Endothelial cell of umbilical vein (primary cell): ENCODE data around the gene CCDC195. TPM values are rescaled to one million over a fixed set of nuclear protein-coding genes. Genes with fewer than 3 reads are reported as not detected.

Experiments used
- BruUV-seq: library from RNA; stranded (reverse); fragments of 400-500 nt; replicated peaks from 2 replicates; lab custom pipeline; 2021; lab: Mats Ljungman, UMichigan
- CTCF ChIA-PET: fragments of 300-600, 350-600 bp; sonication (Branson Sonifier 250); formaldehyde crosslinking; loops from one replicate; lab custom pipeline; 2021; ENCODE audit warnings: antibody characterized with exemption, inconsistent platforms; lab: Charles Lee
- POLR2A ChIA-PET: fragments of 300-600, 350-600 bp; sonication (Branson Sonifier 250); formaldehyde crosslinking; loops from one replicate; lab custom pipeline; 2021; ENCODE audit warnings: antibody characterized with exemption, inconsistent platforms; lab: Charles Lee
- DNase-seq: peaks from one replicate; pipeline ENCODE4 v3.0.0-alpha.2; 2011; ENCODE audit warnings: low read depth, low spot score
- FAIRE-seq: peaks from 2 replicates; lab custom pipeline; 2011; peaks lifted over from hg19 to GRCh38; lab: Jason Lieb, UNC
- H2AFZ ChIP-seq: 2 replicates; pipeline ENCODE4 v1.6.0; 2012; ENCODE audit warnings: low read depth, low read length, control low read depth, inconsistent platforms
- H3K27ac ChIP-seq: 2 replicates; pipeline ENCODE4 v1.5.1; 2011; ENCODE audit warnings: low read depth, mild to moderate bottlenecking, control low read depth, low read length, moderate library complexity; ENCODE audit not compliant: insufficient read depth
- H3K27me3 ChIP-seq, 2 experiments: 2 replicates each; pipeline versions ENCODE4 v1.6.0 to v1.6.1; 2011; ENCODE audit warnings: low read length in 2 of 2, mixed read lengths in 1 of 2; ENCODE audit not compliant: control insufficient read depth in 2 of 2, insufficient read depth in 2 of 2
- H3K36me3 ChIP-seq, 2 experiments: 2 replicates in 1 of 2; 3 replicates in 1 of 2; pipeline ENCODE4 v1.5.1; 2011; ENCODE audit warnings: low read length in 2 of 2, mild to moderate bottlenecking in 1 of 2, moderate library complexity in 1 of 2; ENCODE audit not compliant: control insufficient read depth in 2 of 2, insufficient read depth in 2 of 2; ENCODE audit errors: extremely low read depth in 1 of 2
- H3K4me1 ChIP-seq: 3 replicates; pipeline ENCODE4 v1.5.1; 2011; ENCODE audit warnings: mild to moderate bottlenecking, low read length; ENCODE audit not compliant: control insufficient read depth, insufficient read depth; ENCODE audit errors: extremely low read depth
- H3K4me2 ChIP-seq: 2 replicates; pipeline ENCODE4 v1.6.1; 2011; ENCODE audit warnings: low read length, control low read depth, mixed read lengths; ENCODE audit not compliant: insufficient read depth
- H3K4me3 ChIP-seq, 3 experiments: fragments of 200-600 bp in 1 of 3; sonication (generic), shearing (Covaris generic) in 1 of 3; replicated peaks in 1 of 3; 2 replicates each; pipeline ENCODE4 v1.5.1; 2011 to 2016; ENCODE audit warnings: control low read depth in 3 of 3, low read length in 3 of 3, mild to moderate bottlenecking in 2 of 3, inconsistent platforms in 1 of 3, low read depth in 1 of 3, moderate library complexity in 1 of 3; ENCODE audit not compliant: insufficient read depth in 1 of 3
- H3K79me2 ChIP-seq: 2 replicates; pipeline ENCODE4 v1.6.0; 2012; ENCODE audit warnings: low read length, inconsistent platforms; ENCODE audit not compliant: control insufficient read depth, insufficient read depth
- H3K9ac ChIP-seq: replicated peaks from 2 replicates; pipeline ENCODE3; 2011; ENCODE audit warnings: low read length, control low read depth; ENCODE audit not compliant: insufficient read depth; ENCODE audit errors: extremely low read depth
- H3K9me1 ChIP-seq: replicated peaks from 3 replicates; pipeline ENCODE4 v1.6.0; 2011; ENCODE audit warnings: mild to moderate bottlenecking, low read length; ENCODE audit not compliant: control insufficient read depth, insufficient read depth; ENCODE audit errors: extremely low read depth
- H3K9me3 ChIP-seq: replicated peaks from 2 replicates; pipeline ENCODE4 v1.5.1; 2012; ENCODE audit warnings: low read length, inconsistent platforms; ENCODE audit not compliant: control insufficient read depth, insufficient read depth
- H4K20me1 ChIP-seq: replicated peaks from 2 replicates; pipeline ENCODE3; 2011; ENCODE audit warnings: mild to moderate bottlenecking, low read length; ENCODE audit not compliant: control insufficient read depth, insufficient read depth; ENCODE audit errors: extremely low read depth
- CTCF ChIP-seq, 2 donors: IDR thresholded peaks; 1 replicate in 1 of 2; 2 replicates in 1 of 2; pipeline ENCODE4 v1.5.1; 2011; ENCODE audit warnings: low read length in 2 of 2, mild to moderate bottlenecking in 2 of 2, moderate library complexity in 2 of 2, control low read depth in 1 of 2, inconsistent platforms in 1 of 2, low read depth in 1 of 2; ENCODE audit not compliant: insufficient read depth in 1 of 2; ENCODE audit errors: extremely low read depth in 1 of 2
- EZH2 ChIP-seq: IDR thresholded peaks from 2 replicates; pipeline ENCODE4 v1.6.1; 2012; ENCODE audit warnings: borderline replicate concordance, low read depth, mild to moderate bottlenecking, moderate library complexity, low read length, inconsistent platforms; ENCODE audit not compliant: severe bottlenecking
- FOS ChIP-seq: IDR thresholded peaks from 2 replicates; pipeline ENCODE4 v1.6.1; 2011; ENCODE audit warnings: mild to moderate bottlenecking, low read length, moderate library complexity, borderline replicate concordance; ENCODE audit not compliant: insufficient read depth
- GATA2 ChIP-seq: IDR thresholded peaks from 2 replicates; pipeline ENCODE4 v1.7.0; 2011; ENCODE audit warnings: low read depth, mild to moderate bottlenecking, moderate library complexity, mixed read lengths, low read length; ENCODE audit not compliant: insufficient read length, insufficient read depth
- JUN ChIP-seq: IDR thresholded peaks from 2 replicates; pipeline ENCODE4 v1.6.1; 2011; ENCODE audit warnings: borderline replicate concordance, low read depth; ENCODE audit not compliant: insufficient read length, insufficient read depth
- MAX ChIP-seq: IDR thresholded peaks from 2 replicates; pipeline ENCODE4 v1.6.1; 2011; ENCODE audit not compliant: insufficient read depth, insufficient read length
- MYC ChIP-seq: IDR thresholded peaks from one replicate; pipeline ENCODE4 v1.6.1; 2011; ENCODE audit warnings: mild to moderate bottlenecking, low read depth, low read length
- POLR2A ChIP-seq: IDR thresholded peaks from 2 replicates; pipeline ENCODE4 v1.6.1; 2012; ENCODE audit warnings: low read depth, mild to moderate bottlenecking, control low read depth, low read length
- POLR2AphosphoS5 ChIP-seq: IDR thresholded peaks from 2 replicates; pipeline ENCODE4 v1.6.1; 2012; ENCODE audit warnings: low read depth, mild to moderate bottlenecking, control low read depth, low read length, moderate library complexity; ENCODE audit not compliant: insufficient read depth
- dilution Hi-C: fragments of 300-500 bp; cut with MboI; formaldehyde crosslinking; loops from one replicate; pipeline ENCODE4 v1.15.0; 2019; ENCODE audit warnings: low sequenced_read_pairs; ENCODE audit not compliant: extremely low pct_ligation_motif_present
- intact Hi-C: fragments of 100-400 bp; cut with micrococcal nuclease; formaldehyde crosslinking; loops from one replicate; pipeline ENCODE4 v1.10.0; 2022
- polyA plus RNA-seq, 4 experiments: library from polyadenylated mRNA; depleted of rRNA in 3 of 4; stranded (reverse) in 3 of 4; unstranded in 1 of 4; fragments of >200 nt; gene quantifications; 2 replicates each; pipeline versions ENCODE4 v1.2.1 to v1.2.3, GENCODE V29; 2011 to 2012; ENCODE audit warnings: missing spikeins in 1 of 4
- total RNA-seq: library from RNA; stranded (reverse); gene quantifications from 2 replicates; pipeline ENCODE4 v1.2.3, GENCODE V29; 2021

CCDC195 gene
- total and polyA plus RNA-seq, 2 donors (not counting 3 experiments of a cell fraction or from before 2014, with no cell fraction given) = not detected

- FAIRE-seq = no peak
- no peaks in the 10 kb centered on the region for H3K9me1 ChIP-seq
- H3K27me3 ChIP-seq = no peaks in the 10 kb centered on the region
- no peak for DNase-seq
- no peaks in the 10 kb centered on the region for H3K4me1 ChIP-seq
- CTCF ChIA-PET = no interaction called here
- H3K9ac ChIP-seq = no peak overlapping the region
- H3K4me2 ChIP-seq = no peak overlapping the region
- dilution Hi-C loops (no loop called here), intact Hi-C loops (no loop called here)
- TF ChIP-seq JUN (no peak), FOS (no peak), MAX (no peak), CTCF (IDR thresholded peaks at IDR 0.05; ENCODE audit: extremely low read depth in 1 of 2, insufficient read depth in 1 of 2, low read depth in 1 of 2, low read length in 2 of 2) (no peak), EZH2 (no peak), GATA2 (no peak), POLR2AphosphoS5 (no peak), POLR2A (no peak), MYC (no peak)
- no peak overlapping the region for H3K4me3 ChIP-seq
- no peak overlapping the region for H3K27ac ChIP-seq
- H3K9me3 ChIP-seq = no peaks in the 10 kb centered on the region
- no peaks in the 10 kb centered on the region for H4K20me1 ChIP-seq
- H3K36me3 ChIP-seq = no peaks in the 10 kb centered on the region
- no TSS peak for BruUV-seq
- H2AFZ ChIP-seq = no peak overlapping the region
- no peaks in the 10 kb centered on the region for H3K79me2 ChIP-seq
- POLR2A ChIA-PET = no interaction called here
These were observed 6.9 kb downstream of the CCDC195 start for GRCh38 chr2:224709301-224709700.
